Measurements from ENCODE around the gene GABARAP.

GABARAP gene

DNA sequence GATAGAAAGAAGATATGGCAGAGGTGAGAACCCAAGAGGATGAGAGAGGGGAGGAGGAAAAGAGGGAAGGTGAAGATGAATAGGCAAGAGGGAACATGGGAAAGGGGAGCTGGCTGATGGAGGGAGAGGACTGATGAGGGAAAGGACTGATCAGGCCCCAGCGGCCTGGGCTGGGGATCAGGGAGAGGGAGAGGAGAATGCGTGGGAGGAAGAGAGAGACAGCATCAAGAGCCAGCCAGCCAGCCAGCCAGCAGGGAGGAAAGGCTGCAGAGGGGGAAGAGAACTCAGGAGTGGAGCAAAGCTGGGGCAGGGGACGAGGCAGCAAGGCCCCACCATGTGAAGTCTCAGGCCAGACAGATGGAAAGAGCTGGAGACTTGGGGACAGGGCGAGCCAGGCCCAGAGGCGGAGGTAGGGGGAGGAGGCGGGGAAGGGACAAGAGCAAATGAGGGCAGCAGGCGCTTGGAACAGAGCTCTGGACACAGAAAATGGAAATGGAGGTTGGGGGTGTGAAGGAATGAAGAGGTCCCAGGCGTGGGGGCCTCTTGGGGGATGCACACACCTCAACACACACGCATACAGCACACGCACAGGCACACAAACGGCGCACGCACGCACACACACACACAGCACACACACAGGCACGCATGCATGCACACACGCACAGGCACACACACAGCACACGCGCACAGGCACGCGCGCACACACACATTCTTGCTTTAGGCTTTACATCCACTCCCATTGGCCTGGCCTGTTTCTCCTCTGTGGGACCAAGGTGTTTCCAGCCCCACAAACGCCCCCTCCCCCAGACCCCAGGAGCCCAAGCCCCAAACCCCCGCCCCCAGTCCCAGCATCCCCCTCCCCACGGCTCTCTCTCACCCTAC, 34.9 kb downstream of the GABARAP start:
- DNase-seq (ENCODE audit: low read depth in 2 of 2), result no peak

DNA sequence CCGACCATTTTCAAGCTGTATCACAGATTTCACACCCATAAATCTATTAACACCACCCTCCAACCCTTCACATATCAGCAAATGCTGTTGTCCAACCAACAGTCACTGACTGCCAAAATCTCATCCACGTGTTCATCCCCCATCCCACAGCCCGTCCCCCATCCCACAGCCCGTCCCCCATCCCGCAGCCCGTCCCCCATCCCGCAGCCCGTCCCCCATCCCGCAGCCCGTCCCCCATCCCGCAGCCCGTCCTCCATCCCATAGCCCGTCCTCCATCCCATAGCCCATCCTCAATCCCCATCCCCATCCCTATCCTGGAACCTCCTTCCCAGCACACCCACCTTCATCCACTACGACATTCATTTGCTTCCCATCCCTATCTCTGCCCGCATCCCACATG, 36.7 kb downstream of the GABARAP start:
- DNase-seq (ENCODE audit: low read depth in 2 of 2), result no peak

DNA sequence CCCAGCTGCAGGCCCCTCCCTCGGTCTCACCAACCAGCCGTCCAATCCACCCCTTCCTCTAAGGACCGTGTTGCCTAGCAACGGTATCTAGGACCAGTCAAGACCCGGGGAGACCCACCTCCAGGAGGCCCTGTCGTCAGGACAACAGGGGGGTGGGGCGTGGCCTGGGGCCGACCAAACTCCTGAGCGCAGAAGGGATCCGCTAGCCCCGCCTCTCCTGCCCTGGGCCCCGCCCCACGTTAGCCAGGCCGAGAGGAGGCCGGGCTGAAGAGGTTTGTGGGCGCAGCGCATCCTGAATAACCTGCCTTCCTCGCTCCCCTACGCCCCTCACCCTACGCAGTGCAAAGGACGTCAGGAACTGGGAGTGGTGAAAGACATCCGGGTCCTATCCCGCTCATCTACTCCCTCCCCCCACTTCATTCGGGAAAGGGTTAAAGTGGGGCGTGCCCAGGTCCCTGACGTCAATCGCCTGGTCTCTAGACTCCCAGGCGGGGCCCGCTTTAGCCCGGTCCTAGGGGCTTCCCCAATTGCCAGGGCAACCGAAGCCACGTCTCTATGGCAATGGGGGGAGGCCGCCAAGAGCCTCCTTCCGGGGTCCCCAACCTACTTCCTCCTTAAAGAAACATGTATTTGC, 37.3 kb downstream of the GABARAP start:
- DNase-seq (ENCODE audit: low read depth in 2 of 2), result peak; percentile 88 to 91

DNA sequence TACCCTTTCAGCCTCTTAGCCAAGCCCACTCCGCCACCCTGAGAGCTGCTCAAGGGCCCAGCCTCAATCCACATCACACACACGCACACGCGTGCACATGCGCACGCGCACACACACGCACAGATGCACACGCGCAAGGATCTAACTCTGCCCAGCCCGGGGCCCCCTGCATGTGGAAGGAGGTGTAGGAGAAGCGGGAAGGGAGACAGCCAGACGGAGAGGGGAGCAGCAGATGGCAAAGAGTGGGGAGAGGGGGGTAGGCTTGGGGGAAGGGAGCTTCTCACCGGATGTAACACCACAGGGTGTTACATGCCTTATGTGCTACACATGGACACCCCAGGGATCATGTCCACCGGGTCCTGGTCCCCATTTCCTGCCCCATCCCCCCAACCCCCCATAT, 37.9 kb downstream of the GABARAP start:
- DNase-seq (ENCODE audit: low read depth in 2 of 2), result no peak

DNA sequence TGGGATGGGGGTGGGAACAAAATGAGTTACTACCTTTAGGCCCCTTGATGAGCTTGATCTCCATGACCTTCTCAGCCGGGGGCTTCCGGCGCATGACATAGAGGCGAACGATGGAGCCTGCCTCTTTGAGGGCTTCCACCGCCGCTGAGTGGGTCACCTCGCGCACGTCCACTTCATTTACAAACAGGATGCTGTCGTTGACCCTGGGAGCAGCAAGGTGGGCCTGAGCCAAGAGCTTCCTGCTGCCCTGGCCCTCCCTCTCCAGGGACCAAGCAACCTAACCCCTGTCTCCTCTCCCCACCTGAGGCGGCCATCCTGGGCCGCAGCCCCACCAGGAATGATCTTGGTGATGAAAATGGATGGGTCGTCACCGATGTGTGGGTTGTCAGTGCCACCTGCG, 38.9 kb downstream of the GABARAP start:
- no peak for DNase-seq (ENCODE audit: low read depth in 2 of 2)

DNA sequence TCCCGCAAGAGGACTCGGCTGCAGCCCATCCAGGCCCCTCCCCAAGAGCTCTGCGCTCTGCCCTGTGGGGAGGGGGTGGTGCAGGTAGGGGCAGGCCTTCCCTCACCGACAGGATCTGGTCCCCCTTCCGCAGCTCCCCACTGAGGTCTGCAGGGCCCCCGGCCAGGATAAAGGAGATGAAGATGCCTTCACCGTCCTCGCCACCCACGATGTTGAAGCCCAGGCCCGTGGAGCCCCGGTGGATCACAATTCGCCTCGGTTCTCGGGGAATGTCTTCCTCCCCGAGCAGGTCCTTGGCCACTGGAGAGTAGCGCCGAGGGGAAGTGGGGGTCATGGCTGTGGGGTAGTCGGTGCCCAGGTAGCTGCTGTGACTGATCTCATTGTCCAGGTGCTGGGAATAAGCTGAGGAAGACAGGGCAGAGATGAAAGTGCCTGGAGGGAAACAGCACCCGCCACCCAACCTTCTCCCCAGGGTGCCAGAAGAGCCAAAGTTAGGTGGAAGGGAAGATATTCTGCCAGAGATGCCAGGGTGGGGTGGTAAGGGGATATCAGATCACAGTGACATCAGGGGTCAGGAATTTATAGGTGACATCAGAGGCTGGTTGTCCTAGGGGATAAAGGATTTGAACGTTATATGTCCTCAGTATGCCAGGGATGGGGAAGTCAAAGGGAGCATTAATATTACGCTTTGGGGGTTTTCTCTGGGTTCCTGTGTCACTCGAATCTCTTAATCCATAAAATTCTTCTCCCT, 45.4 kb downstream of the GABARAP start:
- DNase-seq (ENCODE audit: low read depth in 2 of 2), result no peak

DNA sequence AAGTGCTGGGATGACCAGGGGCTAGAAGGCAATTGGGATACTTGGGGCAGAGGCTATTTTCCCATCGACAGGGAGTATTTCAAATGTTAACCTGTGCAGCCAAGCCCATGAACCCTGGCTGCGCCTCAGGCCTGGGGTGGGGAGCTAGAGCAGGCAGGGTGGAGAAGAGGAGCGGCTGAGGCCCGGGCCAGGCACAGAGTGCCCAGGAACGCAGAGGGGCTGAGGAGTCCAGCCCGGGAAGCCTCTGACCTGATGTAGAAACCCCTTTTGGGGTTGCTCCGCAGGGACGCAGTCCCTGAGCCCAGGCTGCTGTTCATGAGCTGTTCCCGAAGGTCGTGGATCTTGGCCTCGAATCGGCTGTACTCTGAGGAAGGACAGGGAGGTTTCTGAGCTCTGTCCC, 46.3 kb downstream of the GABARAP start:
- no peak for DNase-seq (ENCODE audit: low read depth in 2 of 2)

DNA sequence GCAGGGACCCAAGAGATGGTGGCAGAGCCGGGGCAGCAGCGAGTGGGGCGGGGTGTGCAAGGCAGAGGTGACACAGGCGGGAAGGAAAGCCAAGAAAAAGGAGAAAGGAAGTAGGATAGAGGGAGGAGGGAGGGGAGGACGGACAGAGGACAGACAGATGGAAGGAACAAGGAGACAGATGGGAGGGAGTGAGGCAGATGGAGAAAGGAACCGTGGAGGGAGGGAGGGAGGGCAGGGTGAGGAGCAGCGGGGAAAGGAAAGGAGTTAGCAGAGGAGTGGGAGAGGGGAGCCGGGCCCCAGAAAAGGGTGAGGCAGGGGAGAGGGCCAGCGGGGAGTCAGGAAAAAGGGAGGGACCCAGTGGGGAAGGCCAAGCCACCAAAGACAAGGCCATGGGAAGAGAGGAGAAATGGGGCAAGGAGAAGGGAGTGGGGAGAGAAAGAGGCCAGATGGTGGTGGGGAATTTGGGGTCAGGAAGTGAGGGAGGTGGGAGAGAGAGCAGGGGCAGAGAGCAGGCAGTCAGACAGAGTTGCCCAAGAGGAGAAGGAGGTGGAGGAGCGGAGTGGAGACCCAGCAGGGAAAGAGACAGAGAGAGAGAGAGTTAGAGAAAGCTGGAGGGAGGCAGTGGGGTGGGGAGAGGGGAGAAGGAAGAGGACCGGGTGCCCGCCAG, 49.8 kb downstream of the GABARAP start:
- DNase-seq (ENCODE audit: low read depth in 2 of 2), result no peak

DNA sequence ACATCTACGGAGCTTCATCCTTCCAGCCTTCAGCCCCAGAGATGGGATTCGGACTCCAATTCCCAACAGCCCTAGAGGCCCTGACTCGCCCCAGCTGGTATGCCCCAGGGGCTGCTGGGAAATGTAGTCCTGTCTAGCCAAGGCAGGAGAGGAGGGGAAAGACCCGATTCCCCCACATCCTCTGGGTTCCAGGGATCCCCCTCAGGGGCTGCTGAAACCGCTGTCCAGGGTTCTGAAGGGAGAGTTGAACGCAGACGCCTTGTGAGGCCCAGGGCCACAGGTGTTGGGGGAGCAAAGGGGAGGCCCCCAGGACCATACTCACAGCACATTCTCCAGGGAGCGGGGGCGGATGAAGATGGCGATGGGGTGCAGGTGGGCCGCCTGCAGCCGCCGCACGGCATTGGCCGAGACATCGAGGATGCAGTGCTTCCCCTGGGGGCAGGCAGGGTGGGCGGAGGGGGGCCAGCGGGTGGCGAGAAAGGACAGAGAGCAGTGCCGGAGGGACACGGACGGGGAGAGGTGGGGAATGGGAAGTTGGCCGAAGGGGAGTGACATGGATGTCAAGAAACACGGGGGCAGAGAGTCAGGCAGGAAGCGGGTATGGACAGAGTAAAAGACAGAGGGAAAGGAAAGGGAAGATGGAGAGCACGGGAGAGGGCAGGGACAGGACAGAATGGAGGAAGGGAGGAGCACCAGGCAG, 50.5 kb downstream of the GABARAP start:
- no peak for DNase-seq (ENCODE audit: low read depth in 2 of 2)

DNA sequence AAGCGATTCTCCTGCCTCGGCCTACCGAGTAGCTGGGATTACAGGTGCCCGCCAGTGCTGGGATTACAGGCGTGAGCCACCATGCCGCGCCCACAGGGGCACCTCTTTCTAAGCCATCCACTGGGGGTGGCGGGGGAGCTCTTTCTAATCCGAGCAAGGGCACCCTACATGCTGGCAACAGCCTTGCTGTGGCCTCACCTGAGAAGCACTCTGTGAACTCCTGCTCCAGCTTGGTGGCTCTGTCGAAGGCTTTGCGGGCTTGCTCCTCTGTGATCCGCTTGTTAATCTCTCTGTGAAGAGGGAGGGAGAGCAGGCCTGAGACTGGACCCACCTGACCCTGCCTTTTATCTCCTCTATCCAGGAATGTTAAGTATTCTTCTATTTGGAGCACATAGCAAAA, 51.2 kb downstream of the GABARAP start:
- DNase-seq (ENCODE audit: low read depth in 2 of 2), result no peak

DNA sequence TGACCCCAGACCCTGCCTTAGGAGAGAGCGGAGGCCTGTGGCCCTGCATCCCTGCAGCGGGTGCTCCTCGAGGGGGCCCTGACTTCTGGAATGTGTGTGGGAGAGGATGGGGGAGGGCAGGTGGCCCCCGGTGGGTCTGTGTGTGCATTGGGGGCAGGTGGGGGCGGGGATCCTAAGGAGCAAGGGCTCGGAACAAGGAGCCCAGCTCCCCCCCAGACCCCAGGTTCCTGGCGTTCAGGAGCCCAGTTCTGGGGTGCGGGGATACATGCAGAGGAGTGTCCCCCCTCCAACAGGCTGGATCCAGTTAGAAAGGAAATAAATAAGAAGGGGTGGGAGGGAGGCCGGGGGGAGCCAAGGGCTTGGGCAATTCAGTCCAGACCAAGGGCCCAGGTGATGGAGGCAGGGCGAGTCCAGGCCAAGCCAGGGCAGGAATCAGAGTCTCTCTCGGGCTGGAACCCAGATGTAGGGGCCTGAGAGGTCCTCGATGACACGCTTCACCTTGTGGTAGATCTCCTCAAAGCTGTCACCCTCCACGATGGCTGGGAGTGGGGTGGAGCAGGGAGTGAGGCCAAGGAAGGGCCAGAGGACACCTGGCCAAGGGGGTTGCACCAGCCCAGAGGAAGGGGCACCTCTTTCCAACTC, 51.9 kb downstream of the GABARAP start:
- DNase-seq (ENCODE audit: low read depth in 2 of 2), result no peak

Data from stimulated activated CD8-positive, alpha-beta memory T cell treated with anti-CD3 and anti-CD28 coated beads, Interleukin-15, amount 100 ng/mL, for 48 hours (primary cell).